Tibial artery (tissue), 4 donors: ENCODE results near the gene RAB23.

ENCODE experiments used
- DNase-seq, 2 donors: peaks; one replicate each; pipeline ENCODE4 v3.0.0-alpha.2; 2019
- H3K27ac ChIP-seq, 2 donors: fragments of 200-600 bp; sonication (generic) in 1 of 2; 1 replicate in 1 of 2; 2 replicates in 1 of 2; pipeline ENCODE4 v1.5.1; 2018 to 2019; ENCODE audit warnings: mild to moderate bottlenecking in 1 of 2
- H3K27me3 ChIP-seq, 2 donors: fragments of 200-600 bp; sonication (generic) in 1 of 2; one replicate each; pipeline versions ENCODE4 v1.5.1 to v1.6.0; 2016 to 2019
- H3K36me3 ChIP-seq, 3 donors: fragments of 200-600 bp; sonication (generic) in 2 of 3; one replicate each; pipeline ENCODE4 v1.5.1; 2016 to 2019; ENCODE audit warnings: mild to moderate bottlenecking in 2 of 3
- H3K4me1 ChIP-seq, 4 donors: fragments of 200-600 bp; sonication (generic) in 2 of 4; 1 replicate in 3 of 4; 2 replicates in 1 of 4; pipeline ENCODE4 v1.5.1; 2016 to 2019
- H3K4me3 ChIP-seq, 2 donors: fragments of 200-600 bp; sonication (generic) in 1 of 2; 1 replicate in 1 of 2; 2 replicates in 1 of 2; pipeline ENCODE4 v1.5.1; 2018 to 2019; ENCODE audit warnings: mild to moderate bottlenecking in 2 of 2
- H3K9me3 ChIP-seq, 3 donors: fragments of 200-600 bp; sonication (generic) in 1 of 3; one replicate each; pipeline ENCODE4 v1.5.1; 2016 to 2019
- CTCF ChIP-seq, 2 experiments: fragments of 200-600 bp in 1 of 2; fragments of 450-650 bp in 1 of 2; IDR thresholded peaks; one replicate each; pipeline ENCODE4 v1.5.1; 2017 to 2019; ENCODE audit warnings: antibody characterized with exemption in 2 of 2, mild to moderate bottlenecking in 1 of 2, moderate library complexity in 1 of 2
- intact Hi-C: fragments of 100-400 bp; cut with DNase I; formaldehyde crosslinking; loops from one replicate; pipeline ENCODE4 v1.15.0; 2023; ENCODE audit warnings: low total_unique reads

The RAB23 gene

GRCh38 chr6:57143690-57144089, 78.4 kb downstream of the RAB23 start:
- intact Hi-C loops: no loop called here
- H3K9me3 ChIP-seq: no peaks in the 10 kb centered on the region
- TF ChIP-seq CTCF (IDR thresholded peaks at IDR 0.05): no peak
- H3K4me3 ChIP-seq: no peak overlapping the region
- H3K4me1 ChIP-seq: no peaks in the 10 kb centered on the region
- H3K36me3 ChIP-seq: peaks cover 36 to 61% (median 47%) of the 10 kb centered on the region in 3 donors
- DNase-seq: no peak
- no peaks in the 10 kb centered on the region for H3K27me3 ChIP-seq
- H3K27ac ChIP-seq: no peak overlapping the region

- Histone ChIP-seq H3K9me3 (no peaks in the 10 kb centered on the region), H3K4me3 (no peak overlapping the region), H3K27me3 (no peaks in the 10 kb centered on the region), H3K36me3 (peaks cover 20 to 53% (median 31%) of the 10 kb centered on the region in 3 donors), H3K4me1 (no peaks in the 10 kb centered on the region), H3K27ac (no peak overlapping the region)
- no peak for TF ChIP-seq CTCF (IDR thresholded peaks at IDR 0.05)
- intact Hi-C loops: no loop called here
- no peak for DNase-seq
Observed at GRCh38 chr6:57142178-57142525, 80.0 kb downstream of the RAB23 start.

GRCh38 chr6:57141451-57142177, 80.5 kb downstream of the RAB23 start:
- H3K27me3 ChIP-seq: no peaks in the 10 kb centered on the region
- no peak overlapping the region for H3K27ac ChIP-seq
- H3K4me3 ChIP-seq: no peak overlapping the region
- H3K9me3 ChIP-seq: no peaks in the 10 kb centered on the region
- no peak for TF ChIP-seq CTCF (IDR thresholded peaks at IDR 0.05)
- DNase-seq: no peak
- H3K4me1 ChIP-seq: no peaks in the 10 kb centered on the region
- peaks cover 20 to 52% (median 30%) of the 10 kb centered on the region in 3 donors for H3K36me3 ChIP-seq
- intact Hi-C loops: no loop called here

- no peak for TF ChIP-seq CTCF (IDR thresholded peaks at IDR 0.05)
- intact Hi-C loops: no loop called here
- Histone ChIP-seq H3K9me3 (no peaks in the 10 kb centered on the region), H3K36me3 (peaks cover 30 to 47% (median 34%) of the 10 kb centered on the region in 3 donors), H3K27me3 (no peaks in the 10 kb centered on the region), H3K4me3 (no peak overlapping the region), H3K4me1 (no peaks in the 10 kb centered on the region), H3K27ac (no peak overlapping the region)
- no peak for DNase-seq
Observed at GRCh38 chr6:57138026-57138425, 84.1 kb downstream of the RAB23 start.

GRCh38 chr6:57137350-57137749, 84.8 kb downstream of the RAB23 start:
- Histone ChIP-seq H3K4me1 (no peaks in the 10 kb centered on the region), H3K4me3 (no peak overlapping the region), H3K27ac (no peak overlapping the region), H3K36me3 (peaks cover 26 to 42% (median 30%) of the 10 kb centered on the region in 3 donors), H3K9me3 (no peaks in the 10 kb centered on the region), H3K27me3 (no peaks in the 10 kb centered on the region)
- intact Hi-C loops: no loop called here
- no peak for TF ChIP-seq CTCF (IDR thresholded peaks at IDR 0.05)
- no peak for DNase-seq
